CD4-positive, alpha-beta T cell treated with Interleukin-4 for 4 hours (primary cell): ENCODE measurements around the gene LONP1.
"Not testable (repeated sequence)": the region's sequence is repeated elsewhere in the genome, so short reads cannot be mapped to it uniquely, and the experiment has no call there.

Experiments used
- DNase-seq: peaks from one replicate; pipeline ENCODE4 v3.0.0-alpha.2; 2020

The LONP1 gene

GRCh38 chr19:5693195-5694166 is 26.5 kb downstream of the LONP1 start:
- DNase-seq, result no peak

DNA sequence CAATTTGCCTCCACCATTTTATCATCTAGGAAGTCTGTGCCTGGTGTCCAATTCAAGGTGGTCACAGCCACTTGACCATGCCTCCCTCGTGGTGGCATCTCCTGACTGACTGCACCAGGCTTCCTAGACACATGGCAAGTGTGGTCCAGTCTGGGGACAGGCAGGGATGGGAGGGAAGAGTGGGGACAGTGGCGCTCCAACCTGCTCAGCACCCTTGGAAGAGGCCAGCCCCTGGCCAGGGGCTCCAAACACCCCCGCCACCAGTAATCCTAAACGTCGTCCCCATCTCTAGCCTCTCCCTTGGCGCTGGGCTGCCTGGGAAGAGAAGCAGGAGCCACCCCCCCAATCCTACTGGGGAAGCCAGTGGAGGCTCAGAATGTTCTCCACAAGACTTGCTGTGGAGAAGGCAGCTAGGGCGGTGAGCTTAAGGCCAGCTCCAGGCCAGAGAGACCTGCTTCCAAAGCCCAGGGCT is 27.2 kb downstream of the LONP1 start:
- DNase-seq, result no peak

DNA sequence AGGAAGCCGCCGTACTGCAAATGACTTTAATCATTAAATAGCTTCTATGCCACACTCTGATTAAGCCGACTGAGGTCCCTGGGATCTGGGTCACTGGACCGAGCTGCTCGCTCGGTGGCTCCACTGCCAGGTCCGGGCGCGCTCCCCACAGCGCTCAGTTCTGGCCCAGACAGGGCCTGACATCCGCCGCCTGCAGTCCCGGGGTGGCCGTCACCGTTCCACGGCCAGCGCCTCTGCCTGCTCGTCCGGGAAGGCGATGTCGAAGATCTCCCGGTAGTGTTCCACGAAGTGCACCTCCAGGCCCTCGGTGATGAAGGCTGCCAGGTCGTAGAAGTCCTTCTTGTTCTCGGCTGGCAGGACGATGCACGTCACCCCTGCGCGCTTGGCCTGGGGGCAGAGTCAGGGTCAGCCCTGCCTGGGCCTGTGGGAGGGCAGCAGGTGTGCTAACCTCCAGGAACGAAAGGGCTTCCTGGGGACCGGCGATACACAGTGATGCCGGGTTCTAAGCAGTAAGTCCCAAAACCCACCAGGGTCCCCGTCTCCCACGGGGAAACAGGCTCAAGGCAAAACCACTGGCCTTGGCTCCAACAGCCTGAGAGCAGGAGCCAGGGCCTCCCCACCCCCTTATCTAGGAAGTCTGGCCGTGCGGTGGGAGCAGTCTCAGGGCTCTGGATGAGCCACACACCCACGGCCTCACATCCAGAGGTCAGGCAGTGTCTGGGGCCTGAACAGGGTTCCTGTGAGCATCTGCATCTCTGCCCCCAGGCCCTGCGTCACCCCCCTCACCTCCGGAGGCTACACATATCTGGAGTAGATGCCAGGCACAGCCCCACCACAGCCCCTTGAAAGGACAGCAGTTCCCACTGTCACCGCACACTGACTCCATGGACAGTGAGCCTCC is 27.9 kb downstream of the LONP1 start:
- no peak for DNase-seq

GRCh38 chr19:5690955-5691821 is 28.8 kb downstream of the LONP1 start:
- peak; percentile 2 for DNase-seq

DNA sequence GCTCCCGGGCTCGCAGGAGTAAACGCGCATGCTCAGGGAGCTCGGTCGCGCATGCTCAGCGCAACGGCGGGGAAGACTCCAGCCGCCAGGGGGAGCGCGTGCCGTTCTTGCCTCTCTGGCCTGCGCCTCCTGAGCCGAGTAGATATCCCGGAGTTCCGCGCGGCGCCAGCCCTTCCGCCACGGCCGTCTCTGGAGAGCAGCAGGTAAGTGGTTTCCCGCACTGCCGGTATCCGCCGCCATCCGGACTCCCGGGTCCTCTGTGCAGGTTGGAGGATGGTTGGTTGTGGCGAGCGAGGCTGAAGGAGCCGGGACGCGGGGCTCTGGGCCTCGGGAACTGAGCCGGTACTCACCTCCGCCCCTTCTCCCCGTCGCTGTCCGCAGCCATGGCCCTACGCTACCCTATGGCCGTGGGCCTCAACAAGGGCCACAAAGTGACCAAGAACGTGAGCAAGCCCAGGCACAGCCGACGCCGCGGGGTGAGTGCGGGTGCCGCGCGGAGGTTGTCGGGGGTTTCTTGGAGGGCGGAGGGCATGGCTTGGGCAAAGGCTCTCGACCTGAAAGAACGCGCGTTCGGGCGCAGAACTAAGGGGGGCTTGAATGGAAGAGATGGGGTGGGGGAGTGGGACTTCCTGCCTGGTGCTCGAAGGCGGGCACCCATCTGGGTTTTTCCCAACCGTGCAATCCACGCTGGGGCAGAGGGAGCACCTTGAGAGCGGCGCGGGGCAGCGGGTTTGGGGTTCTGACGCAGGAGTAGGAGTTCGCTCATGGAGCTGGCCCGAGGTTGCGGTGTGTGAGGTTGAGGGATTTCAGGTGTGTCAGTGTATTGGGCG is 29.6 kb downstream of the LONP1 start, which contains the start of gene RPL36:
RPL36 (plus strand) TSS at position 171 of the 830 bp plus-strand sequence; CDS start at position 384, 213 bp downstream.
- DNase-seq, result peak; percentile 96

DNA sequence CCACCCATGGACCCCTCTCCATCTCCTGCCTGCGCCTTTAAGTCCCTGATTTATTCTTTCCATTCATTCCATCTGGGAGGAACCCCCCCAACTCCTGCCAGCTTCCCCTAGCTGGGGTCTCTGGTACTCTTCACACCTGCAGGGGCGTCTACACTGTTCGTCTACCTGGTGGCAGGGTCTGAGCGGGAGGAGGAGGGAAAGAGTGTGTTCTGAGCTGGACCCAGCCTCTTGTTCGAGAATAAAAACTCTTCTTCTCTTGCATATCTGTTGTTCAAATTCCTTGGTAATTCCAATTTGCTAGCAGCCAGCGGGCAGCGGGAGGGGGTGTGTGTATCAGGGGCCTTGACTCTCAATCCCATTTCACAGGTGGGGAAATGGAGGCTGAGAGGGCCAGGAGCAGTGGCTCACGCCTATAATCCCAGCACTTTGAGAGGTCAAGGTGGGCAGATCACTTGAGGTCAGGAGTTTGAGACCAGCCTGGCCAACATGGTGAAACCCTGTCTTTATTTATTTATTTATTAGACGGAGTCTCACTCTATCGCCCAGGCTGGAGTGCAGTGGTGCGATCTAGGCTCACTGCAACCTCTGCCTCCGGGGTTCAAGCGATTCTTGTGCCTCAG is 31.6 kb downstream of the LONP1 start:
- not testable (repeated sequence) for DNase-seq

- DNase-seq, result no peak
Measured at GRCh38 chr19:5687360-5688198, 32.4 kb downstream of the LONP1 start.

DNA sequence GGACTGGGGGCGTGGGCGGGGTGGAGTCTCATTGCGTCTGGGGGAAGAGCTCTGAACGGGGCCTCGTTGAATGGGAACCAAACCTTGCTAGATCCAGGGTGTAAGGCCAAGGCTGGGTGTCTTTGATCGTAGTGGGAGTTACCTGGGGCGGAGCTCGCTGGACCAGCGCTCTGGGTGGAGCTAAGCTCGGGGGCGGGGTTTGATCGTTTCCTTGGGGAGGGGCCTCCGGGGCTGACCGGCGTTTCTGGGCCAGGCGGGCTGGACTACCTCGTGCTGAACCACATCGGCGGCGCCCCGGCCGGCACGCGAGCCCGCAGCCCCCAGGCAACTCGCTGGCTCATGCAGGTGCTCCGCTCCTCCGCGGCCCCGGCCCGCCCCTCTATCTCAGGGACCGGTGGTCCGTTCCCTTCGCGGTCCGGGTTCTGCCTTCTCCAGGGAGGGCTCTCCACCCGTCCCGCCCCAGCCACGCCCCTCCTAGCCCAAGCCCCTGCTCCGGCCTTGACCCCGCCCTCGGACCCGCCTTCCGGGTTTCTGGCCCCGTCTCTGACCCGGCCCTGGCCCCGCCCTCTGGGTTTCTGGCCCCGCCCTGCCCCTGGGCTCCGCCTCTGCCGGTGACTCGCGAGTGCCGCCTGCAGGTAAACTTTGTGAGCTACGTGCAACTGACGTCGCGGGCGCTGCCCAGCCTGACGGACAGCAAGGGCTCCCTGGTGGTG is 33.1 kb downstream of the LONP1 start:
- peak; percentile 91 for DNase-seq

GRCh38 chr19:5686326-5686646 is 33.7 kb downstream of the LONP1 start:
- no peak for DNase-seq

DNA sequence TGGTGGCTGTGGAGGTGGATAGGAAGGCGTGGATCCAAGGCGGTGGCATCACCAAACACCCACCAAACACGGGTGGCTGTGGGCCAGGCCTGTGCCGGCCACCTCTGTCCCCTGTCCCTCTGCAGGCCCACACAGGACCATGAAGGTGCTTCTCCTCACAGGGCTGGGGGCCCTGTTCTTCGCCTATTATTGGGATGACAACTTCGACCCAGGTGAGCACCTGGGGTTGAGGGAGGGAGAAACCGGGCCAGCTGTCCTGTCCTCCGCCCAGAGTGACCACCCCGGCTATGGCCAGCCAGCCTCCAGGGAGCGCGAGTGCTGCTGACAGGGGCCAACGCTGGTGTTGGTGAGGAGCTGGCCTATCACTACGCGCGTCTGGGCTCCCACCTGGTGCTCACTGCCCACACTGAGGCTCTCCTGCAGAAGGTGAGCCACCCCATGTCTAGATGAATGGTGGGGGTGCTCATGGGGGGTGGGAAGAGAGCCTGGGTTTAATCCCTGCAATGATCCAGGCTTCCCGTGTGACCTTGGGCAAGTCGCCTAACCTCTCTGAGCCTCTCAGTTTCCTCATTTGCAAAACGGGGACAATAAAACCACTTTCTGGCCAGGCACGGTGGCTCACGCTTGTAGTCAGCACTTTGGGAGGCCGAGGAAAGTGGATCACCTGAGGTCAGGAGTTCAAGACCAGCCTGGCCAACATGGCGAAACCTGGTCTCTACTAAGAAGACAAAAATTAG is 35.1 kb downstream of the LONP1 start:
- no peak for DNase-seq

- DNase-seq, result no peak
Measured at GRCh38 chr19:5683177-5683886, 36.6 kb downstream of the LONP1 start.

GRCh38 chr19:5682107-5682482 is 37.9 kb downstream of the LONP1 start:
- DNase-seq, result no peak

DNA sequence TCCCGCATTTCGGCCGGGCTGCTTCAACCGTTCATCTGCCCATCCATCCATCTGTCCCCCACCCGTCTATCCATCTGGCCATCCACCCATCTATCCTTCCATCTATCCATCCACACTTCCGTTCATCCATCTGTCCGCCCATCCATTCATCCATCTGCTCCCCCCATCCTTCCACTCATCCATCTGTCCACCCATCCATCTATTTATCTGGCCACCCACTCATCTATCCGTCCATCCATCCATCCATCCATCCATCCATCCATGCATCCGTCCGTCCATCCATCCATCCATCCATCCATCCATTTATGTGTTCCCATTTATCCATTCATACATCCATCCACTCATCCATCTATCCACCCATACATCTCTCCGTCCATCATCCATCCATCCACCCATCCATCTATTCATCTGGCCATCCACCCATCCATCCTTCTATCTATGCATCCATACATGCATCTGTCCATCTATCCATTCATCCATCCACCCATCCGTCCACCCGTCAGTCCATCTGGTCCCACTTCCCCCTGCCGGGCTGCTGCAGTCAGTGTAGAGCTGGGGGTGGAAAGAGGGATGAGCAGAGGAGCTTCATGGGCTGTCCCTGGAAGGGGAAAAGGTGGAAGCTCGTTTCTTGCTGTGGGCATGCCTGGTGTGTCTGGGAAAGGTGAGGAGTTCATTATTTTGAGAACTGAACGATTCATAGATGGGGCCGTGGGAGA is 38.4 kb downstream of the LONP1 start:
- no peak for DNase-seq

- peak; percentile 99 for DNase-seq
Measured at GRCh38 chr19:5680437-5681368, 39.2 kb downstream of the LONP1 start, which contains the start of the genes HSD11B1L and MICOS13. TSS of gene HSD11B1L (plus strand) at chr19:5681027. CDS start at chr19:5684833, 3,806 bp downstream. TSS of gene MICOS13 (minus strand) at chr19:5680516. CDS start at chr19:5680486, 30 bp downstream.

DNA sequence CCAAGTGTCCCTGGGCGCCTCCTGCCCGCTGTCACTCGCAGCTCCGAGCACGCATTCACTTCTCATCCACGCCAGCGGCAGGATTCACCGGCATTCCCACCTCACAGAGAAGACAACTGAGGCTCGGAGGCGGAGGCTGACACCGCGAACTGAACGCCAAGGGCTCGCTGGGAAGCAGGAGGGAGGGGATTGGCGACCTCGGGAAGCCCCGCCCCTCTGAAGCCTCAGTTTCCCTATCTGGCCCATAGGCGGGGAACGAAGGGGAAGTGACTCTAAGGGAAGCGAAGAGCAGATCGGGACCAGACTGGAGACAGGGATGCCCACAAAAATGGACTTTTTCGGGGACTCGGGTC is 39.9 kb downstream of the LONP1 start:
- DNase-seq, result no peak
